OCI-LY3 (cell line): Measurements from ENCODE around the gene GDPD4.

Experiments
- EZH2phosphoT487 ChIP-seq: fragments of 200-600 bp; shearing (Covaris generic); IDR thresholded peaks from 2 replicates; pipeline ENCODE4 v1.6.1; 2018; ENCODE audit warnings: antibody characterized with exemption, mixed run types, low read depth
- TF ChIP-seq, protein P1 (sequence below): fragments of 200-600, 300-600 bp; sonication (generic); IDR thresholded peaks from 2 replicates; pipeline ENCODE4 v1.5.1; 2014; ENCODE audit warnings: antibody characterized with exemption, low read length, low read depth

DNA sequence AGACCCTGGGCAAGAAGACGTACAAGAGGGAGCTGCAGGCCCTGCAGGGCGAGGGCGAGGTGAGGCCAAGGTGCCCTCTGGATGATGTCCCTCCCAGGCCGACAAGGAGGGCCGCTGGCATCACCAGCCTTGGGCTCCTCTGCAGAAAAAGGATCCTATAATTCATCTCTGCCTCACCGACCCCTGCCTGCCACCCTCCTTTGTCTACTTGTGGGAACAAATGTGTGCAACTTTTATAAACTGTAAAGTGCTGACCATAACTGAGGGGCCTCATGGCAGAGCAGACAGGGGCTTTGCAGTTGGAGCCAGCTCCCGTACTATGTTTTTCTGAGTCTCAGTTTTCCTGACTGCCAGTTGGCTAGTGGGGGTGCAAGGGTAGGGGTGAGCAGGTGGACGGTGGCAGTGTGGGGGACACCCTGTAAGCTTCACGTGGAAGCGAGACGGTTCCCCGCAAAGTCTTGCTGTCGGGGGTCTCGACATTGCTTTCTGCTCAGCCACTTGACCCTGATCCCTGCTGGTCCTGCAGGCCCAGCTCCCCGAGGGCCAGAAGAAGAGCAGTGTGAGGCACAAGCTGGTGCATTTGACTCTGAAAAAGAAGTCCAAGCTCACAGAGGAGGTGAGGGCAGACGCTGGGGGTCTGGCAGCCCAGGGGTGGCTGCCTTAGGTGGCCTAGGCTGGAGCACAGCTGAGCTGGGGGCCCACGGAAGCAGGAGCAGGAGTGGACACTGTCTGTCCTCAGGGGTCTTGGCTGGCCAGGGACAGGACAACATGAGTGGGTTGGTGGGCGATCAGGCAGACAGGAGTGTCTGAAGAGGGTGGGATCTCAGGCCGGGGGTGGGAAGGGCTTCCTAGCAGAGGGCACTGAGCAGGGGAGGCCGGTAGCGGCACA is 118.7 kb downstream of the GDPD4 start:
- TF ChIP-seq, protein P1, sequence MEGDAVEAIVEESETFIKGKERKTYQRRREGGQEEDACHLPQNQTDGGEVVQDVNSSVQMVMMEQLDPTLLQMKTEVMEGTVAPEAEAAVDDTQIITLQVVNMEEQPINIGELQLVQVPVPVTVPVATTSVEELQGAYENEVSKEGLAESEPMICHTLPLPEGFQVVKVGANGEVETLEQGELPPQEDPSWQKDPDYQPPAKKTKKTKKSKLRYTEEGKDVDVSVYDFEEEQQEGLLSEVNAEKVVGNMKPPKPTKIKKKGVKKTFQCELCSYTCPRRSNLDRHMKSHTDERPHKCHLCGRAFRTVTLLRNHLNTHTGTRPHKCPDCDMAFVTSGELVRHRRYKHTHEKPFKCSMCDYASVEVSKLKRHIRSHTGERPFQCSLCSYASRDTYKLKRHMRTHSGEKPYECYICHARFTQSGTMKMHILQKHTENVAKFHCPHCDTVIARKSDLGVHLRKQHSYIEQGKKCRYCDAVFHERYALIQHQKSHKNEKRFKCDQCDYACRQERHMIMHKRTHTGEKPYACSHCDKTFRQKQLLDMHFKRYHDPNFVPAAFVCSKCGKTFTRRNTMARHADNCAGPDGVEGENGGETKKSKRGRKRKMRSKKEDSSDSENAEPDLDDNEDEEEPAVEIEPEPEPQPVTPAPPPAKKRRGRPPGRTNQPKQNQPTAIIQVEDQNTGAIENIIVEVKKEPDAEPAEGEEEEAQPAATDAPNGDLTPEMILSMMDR: no peak
- TF ChIP-seq EZH2phosphoT487: no peak
